ENCODE measurements around the gene OSBPL6. TPM values are rescaled to one million over a fixed set of nuclear protein-coding genes. Genes with fewer than 3 reads are reported as not detected.
A peak's percentile ranks its signal among the peaks of the same experiment; 100 is the strongest.

OSBPL6 gene
- total RNA-seq, 2 experiments from 2014 or later, result 3.1 to 3.7 TPM

DNA sequence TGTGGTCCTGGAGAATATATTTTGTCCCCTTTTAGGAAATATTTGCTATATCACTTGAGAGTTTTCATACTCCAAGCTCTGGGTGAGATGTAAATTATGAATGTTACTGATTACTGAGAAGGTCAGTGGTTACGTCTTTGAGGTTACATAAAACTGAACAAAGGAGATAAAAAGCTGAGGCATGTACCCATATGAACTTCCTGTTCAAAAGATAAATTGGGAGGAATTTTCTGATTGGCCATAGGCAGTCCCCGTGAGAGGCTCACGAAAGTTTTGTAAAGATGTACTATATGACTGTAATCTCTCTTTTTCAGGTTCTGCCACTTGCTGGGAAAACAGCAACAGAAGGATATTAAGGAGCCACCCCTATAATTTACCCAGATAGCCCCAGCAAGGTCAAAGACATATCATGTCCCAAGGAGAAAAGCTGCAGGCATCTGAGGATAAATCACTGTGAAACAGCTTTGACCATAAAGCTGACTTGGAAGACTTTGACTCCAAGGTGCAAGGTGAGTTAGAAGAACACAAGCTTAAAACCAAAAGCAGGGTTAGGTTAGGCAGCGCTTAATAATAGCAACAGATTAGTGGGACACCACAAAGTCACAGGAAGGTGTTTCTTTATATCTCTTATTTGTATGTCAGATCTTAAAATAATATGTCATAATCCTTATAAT is 90.4 kb downstream of the OSBPL6 start:
- Mint-ChIP-seq H3K27me3 (peaks cover 10% of the 10 kb centered on the region), H3K36me3 (no peaks in the 10 kb centered on the region), H3K9me3 (no peaks in the 10 kb centered on the region), H3K4me1 (no peaks in the 10 kb centered on the region), H3K4me3 (no peak overlapping the region), H3K27ac (no peak overlapping the region)
- no peak for DNase-seq

DNA sequence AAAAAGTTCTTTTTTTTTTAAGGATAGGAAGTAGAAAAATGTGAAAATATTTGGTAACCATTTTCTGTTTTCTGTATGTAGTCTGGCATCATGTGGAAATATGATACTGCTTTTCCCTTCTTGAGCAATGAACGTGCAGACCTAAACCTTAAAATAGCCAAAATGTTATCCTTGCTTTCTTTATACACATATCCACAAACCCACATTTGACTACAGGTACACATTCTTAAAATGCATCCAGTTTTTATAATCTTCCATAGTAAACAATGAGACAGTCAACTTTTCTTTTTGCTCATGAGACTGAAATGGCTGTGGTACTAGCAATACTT is 90.9 kb downstream of the OSBPL6 start:
- Mint-ChIP-seq H3K4me3 (no peak overlapping the region), H3K27ac (no peak overlapping the region), H3K4me1 (no peaks in the 10 kb centered on the region), H3K9me3 (no peaks in the 10 kb centered on the region), H3K36me3 (no peaks in the 10 kb centered on the region), H3K27me3 (peaks cover 15% of the 10 kb centered on the region)
- no peak for DNase-seq

DNA sequence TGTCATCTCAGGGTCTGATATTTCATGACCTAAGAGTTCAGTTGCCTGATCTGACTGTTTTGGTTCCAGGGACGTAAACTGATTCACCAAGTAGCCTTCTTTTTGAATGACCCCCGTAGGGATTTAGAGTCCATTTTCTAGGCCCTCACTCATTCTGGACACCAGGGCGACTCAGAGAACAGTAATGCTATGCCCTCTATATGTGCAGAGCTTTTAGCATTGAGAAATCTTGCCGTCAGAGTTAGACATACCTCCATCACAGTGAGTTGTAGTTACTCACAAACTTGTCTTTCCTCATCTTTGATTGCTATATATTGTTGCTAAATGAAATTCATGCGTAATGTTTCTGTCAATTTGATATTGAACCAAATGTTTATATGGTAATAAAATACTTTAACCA is 92.3 kb downstream of the OSBPL6 start:
- H3K27me3 Mint-ChIP-seq, result peaks cover 25% of the 10 kb centered on the region
- H3K4me3 Mint-ChIP-seq, result no peak overlapping the region
- no peak for DNase-seq
- H3K4me1 Mint-ChIP-seq, result no peaks in the 10 kb centered on the region
- H3K9me3 Mint-ChIP-seq, result no peaks in the 10 kb centered on the region
- no peaks in the 10 kb centered on the region for H3K36me3 Mint-ChIP-seq
- no peak overlapping the region for H3K27ac Mint-ChIP-seq

DNA sequence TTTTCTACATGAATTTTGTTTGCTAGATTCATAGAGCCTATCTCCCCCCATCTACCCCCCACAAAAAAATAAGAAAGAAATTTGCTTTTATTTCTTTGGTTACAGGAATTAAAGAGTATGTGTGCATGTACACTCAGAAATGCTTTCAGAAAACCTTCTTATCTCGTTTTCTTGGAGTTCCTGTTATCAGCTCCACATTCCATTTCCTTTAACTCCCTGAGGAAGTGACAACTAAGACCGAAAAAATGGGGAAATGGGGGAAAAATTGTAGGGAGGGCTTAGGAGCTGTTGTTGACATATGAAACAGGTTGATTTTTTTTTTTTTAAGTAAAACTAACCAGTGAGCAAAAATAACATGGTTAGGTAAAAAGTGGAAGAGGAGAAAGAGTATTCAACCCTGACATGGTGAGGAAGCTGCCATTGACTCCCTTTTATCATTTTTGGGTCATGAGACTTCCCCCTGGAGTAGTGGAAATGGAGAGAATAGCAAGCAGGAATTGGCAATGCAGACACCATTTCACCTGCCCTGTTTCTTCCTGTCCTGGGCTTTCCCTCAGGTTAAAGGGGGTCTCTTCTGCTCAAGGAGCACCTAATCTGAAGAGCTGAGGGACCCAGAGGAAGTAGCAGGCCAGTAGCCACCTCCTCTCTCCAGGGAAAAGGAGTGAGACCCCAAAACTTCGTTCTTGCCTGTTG is 93.5 kb downstream of the OSBPL6 start:
- no peak overlapping the region for H3K4me3 Mint-ChIP-seq
- no peaks in the 10 kb centered on the region for H3K36me3 Mint-ChIP-seq
- H3K4me1 Mint-ChIP-seq, result no peaks in the 10 kb centered on the region
- no peaks in the 10 kb centered on the region for H3K9me3 Mint-ChIP-seq
- DNase-seq, result no peak
- H3K27ac Mint-ChIP-seq, result no peak overlapping the region
- peaks cover 34% of the 10 kb centered on the region for H3K27me3 Mint-ChIP-seq

DNA sequence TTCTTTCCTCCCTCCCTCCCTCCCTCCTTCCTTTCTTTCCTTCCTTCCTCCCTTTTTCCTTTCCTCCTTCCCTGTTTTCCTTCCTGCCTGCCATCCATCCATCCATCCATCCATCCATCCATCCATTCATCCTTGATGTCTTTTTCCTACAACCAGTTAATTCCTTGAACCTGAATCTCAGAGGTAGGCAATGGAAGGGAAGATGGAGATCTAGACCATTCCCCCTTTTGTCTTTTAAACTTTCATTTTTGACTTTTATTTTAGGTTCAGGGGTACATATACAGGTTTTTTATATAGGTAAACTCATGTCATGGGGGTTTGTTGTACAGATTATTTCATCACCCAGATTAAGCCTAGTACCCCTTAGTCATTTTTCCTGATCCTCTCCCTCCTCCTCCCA is 97.4 kb downstream of the OSBPL6 start:
- Mint-ChIP-seq H3K4me1 (no peaks in the 10 kb centered on the region), H3K27me3 (peaks cover 43% of the 10 kb centered on the region), H3K36me3 (no peaks in the 10 kb centered on the region), H3K4me3 (no peak overlapping the region), H3K27ac (no peak overlapping the region), H3K9me3 (no peaks in the 10 kb centered on the region)
- DNase-seq, result no peak

DNA sequence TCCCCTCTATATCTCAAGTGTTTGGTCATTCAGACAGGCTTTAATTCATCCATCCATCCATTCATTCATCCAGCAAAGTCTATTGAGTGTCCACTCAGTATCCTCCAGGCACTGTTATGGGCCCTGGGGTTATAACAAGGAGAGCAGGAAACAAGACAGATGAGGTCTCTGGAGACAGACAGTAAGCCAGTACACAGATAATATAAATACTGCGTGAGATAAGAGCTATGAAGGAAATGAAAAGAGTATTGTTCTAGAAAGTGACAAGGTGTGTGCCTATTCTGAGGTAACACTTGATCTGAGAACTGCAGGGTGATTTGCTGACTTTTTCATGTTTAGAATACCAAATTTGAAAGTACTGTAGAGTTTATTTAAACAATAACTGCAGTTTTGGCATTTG is 98.3 kb downstream of the OSBPL6 start:
- Mint-ChIP-seq H3K4me3 (no peak overlapping the region), H3K9me3 (no peaks in the 10 kb centered on the region), H3K27me3 (peaks cover 43% of the 10 kb centered on the region), H3K4me1 (no peaks in the 10 kb centered on the region), H3K36me3 (no peaks in the 10 kb centered on the region), H3K27ac (no peak overlapping the region)
- DNase-seq, result no peak

DNA sequence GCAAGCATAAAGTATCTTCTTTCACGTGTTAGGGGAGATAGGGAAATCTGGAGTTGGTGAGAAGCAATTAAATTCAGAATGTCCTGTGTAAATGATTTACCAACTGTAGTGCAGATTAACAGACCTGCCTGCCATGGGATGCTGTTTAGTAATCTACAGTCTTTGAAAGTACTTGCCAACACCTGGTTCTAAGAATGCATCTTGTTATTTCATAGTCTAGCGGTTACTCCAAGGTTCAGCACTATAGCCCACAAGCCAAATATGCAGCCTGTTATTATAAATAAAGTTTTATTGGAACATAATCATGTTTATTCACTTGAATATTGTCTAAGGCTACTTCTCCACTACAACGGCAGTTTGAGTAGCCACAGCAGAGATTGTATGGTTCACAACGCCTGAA is 100.8 kb downstream of the OSBPL6 start:
- H3K27me3 Mint-ChIP-seq, result peaks cover 45% of the 10 kb centered on the region
- H3K36me3 Mint-ChIP-seq, result no peaks in the 10 kb centered on the region
- no peak overlapping the region for H3K27ac Mint-ChIP-seq
- peaks cover 4% of the 10 kb centered on the region for H3K4me1 Mint-ChIP-seq
- DNase-seq, result no peak
- H3K4me3 Mint-ChIP-seq, result no peak overlapping the region
- H3K9me3 Mint-ChIP-seq, result no peaks in the 10 kb centered on the region

DNA sequence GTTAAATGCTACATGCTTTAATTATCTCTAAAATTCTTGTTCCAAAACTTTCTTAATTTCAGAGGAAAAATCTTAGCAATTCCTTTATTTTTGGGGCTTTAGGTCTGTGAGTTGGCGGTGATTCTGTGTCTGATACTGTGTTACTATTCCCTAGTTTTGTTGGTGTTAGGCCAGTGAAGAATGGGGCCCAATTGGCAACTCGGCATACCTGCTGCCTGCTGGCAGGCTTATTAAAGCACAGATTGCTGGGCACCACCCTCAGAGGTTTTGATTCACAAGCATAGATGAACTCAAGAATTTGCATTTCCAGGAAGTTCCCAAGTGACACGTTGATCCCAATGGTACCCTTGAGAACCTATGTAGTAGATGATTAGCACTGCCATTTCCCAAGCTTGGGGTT is 101.6 kb downstream of the OSBPL6 start:
- no peak for DNase-seq
- Mint-ChIP-seq H3K4me3 (no peak overlapping the region), H3K9me3 (no peaks in the 10 kb centered on the region), H3K27ac (no peak overlapping the region), H3K4me1 (peaks cover 4% of the 10 kb centered on the region), H3K27me3 (peaks cover 40% of the 10 kb centered on the region), H3K36me3 (no peaks in the 10 kb centered on the region)

DNA sequence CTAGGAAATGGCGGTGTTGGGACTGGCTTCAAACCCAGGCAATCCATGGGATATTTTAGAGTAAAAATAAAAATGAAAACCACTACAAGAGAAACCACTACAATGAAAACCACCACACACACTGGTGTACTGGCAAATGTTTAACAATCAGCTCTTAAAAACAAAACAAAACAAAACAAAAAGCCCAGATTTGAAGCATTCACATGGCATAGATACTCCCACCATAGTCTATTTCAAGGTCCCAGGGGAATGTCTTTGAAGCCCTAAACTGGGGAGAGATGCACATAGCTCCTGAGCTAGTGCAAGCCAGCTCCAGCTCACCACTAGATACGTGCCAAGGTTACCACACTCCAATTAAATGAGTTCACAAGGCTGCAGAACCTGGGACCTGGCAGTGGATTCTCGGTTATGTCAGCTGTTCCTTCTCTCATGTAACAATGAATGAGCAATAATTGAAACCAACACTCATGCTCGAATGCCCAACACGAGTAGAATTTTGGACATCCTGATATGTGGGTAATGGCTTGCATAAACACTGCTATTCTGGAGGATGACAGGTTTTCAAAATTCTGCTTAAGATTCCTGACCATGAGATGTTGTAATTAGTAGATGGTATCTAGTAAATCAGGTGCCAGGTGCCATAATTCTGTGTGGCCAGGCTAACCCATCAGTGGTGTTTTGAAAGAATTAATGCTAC is 102.2 kb downstream of the OSBPL6 start:
- Mint-ChIP-seq H3K4me3 (no peak overlapping the region), H3K36me3 (no peaks in the 10 kb centered on the region), H3K27ac (no peak overlapping the region), H3K27me3 (peaks cover 35% of the 10 kb centered on the region), H3K9me3 (no peaks in the 10 kb centered on the region), H3K4me1 (peaks cover 4% of the 10 kb centered on the region)
- no peak for DNase-seq

DNA sequence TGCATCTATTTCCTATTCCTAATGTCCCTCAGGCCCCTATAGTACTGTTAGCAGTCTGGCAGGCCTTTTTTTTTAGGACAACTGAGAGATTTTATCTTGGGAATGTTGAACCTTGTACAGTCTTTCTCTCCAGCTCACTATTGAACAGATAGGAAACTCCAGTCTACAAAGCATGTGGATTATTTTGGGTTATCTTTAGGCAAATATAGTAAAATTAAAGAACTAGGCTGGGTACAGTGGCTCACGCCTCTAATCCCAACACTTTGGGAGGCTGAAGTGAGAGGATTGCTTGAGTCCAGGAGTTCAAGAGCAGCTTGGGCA is 102.7 kb downstream of the OSBPL6 start:
- no peak for DNase-seq
- H3K4me3 Mint-ChIP-seq, result no peak overlapping the region
- H3K36me3 Mint-ChIP-seq, result no peaks in the 10 kb centered on the region
- H3K9me3 Mint-ChIP-seq, result no peaks in the 10 kb centered on the region
- H3K27me3 Mint-ChIP-seq, result peaks cover 33% of the 10 kb centered on the region
- H3K27ac Mint-ChIP-seq, result no peak overlapping the region
- peaks cover 4% of the 10 kb centered on the region for H3K4me1 Mint-ChIP-seq

DNA sequence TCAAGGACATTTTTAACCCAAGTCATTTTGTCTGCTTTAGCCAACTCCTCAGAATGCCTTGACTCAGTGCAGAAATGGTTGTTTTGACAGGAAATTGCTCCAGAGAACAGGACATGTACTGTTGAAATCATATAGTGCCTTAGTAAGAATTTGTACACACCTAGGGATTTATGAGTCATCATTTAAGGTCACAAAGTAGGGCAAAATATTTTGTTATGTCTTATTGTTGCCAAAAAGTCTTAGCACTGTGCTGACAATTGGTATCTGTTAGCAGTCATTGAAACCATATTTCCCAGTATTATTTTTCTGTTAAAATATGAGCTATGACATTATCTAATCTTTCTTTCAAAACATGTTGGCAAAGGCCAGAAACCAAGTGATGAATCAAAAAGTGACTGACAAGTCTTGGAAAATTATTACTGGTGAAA is 104.5 kb downstream of the OSBPL6 start:
- H3K27me3 Mint-ChIP-seq, result peaks cover 26% of the 10 kb centered on the region
- no peak overlapping the region for H3K27ac Mint-ChIP-seq
- DNase-seq, result no peak
- no peaks in the 10 kb centered on the region for H3K36me3 Mint-ChIP-seq
- H3K4me1 Mint-ChIP-seq, result peaks cover 4% of the 10 kb centered on the region
- H3K4me3 Mint-ChIP-seq, result no peak overlapping the region
- no peaks in the 10 kb centered on the region for H3K9me3 Mint-ChIP-seq

DNA sequence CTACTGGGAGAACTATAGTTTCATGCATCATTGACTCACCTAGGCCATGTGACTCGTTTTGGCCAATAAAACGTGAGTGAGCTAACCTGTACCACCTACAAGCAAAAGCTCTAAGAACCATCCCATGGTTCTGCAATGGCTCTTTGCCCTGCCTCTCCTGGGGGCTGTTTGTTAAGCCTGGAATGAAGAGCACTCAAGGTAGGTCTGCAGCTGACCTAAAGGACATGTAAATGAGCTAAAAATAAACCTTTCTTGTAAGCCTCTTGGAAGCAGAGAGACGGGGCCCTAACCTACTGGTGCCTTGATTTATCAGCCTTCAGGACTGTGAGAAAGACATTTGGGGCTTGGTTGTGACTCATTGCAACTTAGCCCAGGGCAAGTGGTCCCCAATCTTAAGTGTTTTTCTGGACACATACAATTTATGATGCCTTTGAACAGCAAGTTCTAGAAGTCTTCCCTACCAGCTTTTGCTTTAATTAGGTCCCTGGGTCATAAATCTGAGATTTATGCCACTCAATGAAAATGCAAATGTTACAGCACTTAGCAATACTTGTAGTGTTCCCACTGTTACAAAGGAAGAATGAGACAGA is 107.4 kb downstream of the OSBPL6 start:
- H3K27me3 Mint-ChIP-seq, result peaks cover 14% of the 10 kb centered on the region
- no peak overlapping the region for H3K27ac Mint-ChIP-seq
- no peak overlapping the region for H3K4me3 Mint-ChIP-seq
- H3K36me3 Mint-ChIP-seq, result no peaks in the 10 kb centered on the region
- H3K4me1 Mint-ChIP-seq, result peaks cover 4% of the 10 kb centered on the region
- no peaks in the 10 kb centered on the region for H3K9me3 Mint-ChIP-seq
- DNase-seq, result no peak

DNA sequence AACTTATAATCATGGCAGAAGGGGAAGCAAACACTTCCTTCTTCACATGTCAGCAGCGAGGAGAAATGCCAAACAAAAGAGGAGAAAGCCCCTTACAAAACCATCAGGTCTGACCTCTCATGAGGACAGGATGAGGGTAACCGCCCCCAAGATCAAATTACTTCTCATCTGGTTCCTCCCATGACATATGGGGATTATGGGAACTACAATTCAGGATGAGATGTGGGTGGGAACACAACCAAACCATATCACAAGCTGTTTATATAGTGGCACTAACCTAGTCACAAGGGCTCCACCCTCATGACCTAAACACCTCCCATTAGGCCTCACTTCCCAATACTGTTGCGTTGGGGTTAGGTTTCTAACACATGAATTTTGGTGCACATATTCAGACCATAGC is 110.0 kb downstream of the OSBPL6 start:
- H3K4me1 Mint-ChIP-seq, result no peaks in the 10 kb centered on the region
- DNase-seq, result no peak
- no peaks in the 10 kb centered on the region for H3K9me3 Mint-ChIP-seq
- H3K4me3 Mint-ChIP-seq, result no peak overlapping the region
- peaks cover 6% of the 10 kb centered on the region for H3K27me3 Mint-ChIP-seq
- no peaks in the 10 kb centered on the region for H3K36me3 Mint-ChIP-seq
- no peak overlapping the region for H3K27ac Mint-ChIP-seq

DNA sequence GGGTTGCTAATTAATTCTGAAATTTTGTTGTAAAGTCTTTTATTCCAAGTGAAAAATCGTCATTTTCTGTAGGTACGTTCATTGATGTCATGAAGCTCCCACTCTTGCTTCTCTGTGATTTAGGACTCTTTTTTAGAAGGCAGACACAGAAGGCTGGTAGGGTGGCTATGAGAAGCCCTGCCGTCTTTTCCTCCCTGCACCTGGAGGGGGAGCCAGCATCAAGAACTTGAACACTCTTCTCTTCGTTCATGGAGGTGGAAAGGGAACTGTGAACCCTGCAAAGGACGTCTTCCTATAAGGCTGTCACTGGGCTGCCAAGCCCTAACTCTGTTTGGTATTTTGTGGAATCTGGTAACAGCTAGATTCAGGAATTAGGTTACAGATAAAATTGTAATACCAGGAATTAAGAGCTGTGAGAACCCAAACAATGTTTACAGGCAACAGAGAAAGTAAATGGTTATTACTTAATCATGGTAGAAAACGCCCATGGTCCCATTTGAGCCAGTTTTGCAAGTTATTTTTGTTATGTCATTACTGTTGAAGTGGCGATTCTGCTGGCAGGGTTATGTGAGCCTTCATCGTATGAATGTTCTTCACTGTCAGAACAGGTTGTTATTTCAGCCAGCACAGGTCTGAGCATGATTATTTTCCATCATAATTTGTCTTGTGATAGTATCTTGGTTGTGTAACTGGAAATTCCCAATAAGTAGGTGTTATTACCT is 112.2 kb downstream of the OSBPL6 start:
- Mint-ChIP-seq H3K4me1 (no peaks in the 10 kb centered on the region), H3K36me3 (no peaks in the 10 kb centered on the region), H3K4me3 (no peak overlapping the region), H3K27ac (no peak overlapping the region), H3K9me3 (no peaks in the 10 kb centered on the region), H3K27me3 (peaks cover 11% of the 10 kb centered on the region)
- peak; percentile 15 for DNase-seq

DNA sequence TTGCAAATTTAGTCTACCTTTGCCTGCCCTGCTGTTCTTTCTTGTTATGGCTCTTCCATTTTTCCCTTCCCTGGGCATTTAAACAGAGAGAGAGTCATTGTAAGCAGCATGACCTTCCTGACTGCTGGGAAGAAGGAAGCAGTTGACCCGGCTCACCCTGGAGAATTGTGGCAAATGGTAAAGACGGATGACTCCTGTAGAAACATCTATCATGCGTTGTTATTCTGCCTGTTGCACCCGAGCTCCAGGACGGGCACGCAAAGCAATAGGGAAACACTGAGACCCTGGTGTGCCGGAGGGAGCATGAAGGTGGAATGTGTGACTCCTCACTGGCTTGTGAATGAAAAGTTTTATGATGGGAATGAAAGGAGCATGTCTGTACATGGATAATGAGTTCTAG is 113.3 kb downstream of the OSBPL6 start:
- Mint-ChIP-seq H3K4me1 (no peaks in the 10 kb centered on the region), H3K27ac (no peak overlapping the region), H3K4me3 (no peak overlapping the region), H3K36me3 (no peaks in the 10 kb centered on the region), H3K27me3 (peaks cover 11% of the 10 kb centered on the region), H3K9me3 (no peaks in the 10 kb centered on the region)
- no peak for DNase-seq

Data from activated naive CD8-positive, alpha-beta T cell treated with anti-CD3 and anti-CD28 coated beads for 36 hours (primary cell).